Loucy (cell line): ENCODE results near the gene OR10G2.

Source experiments
- H2AFZ ChIP-seq: fragments of 200-600 bp; sonication (generic); 2 replicates; pipeline ENCODE4 v1.6.0; 2016; ENCODE audit warnings: antibody characterized with exemption, mild to moderate bottlenecking, low read length, moderate library complexity
- H3F3A ChIP-seq: fragments of 200-600 bp; 2 replicates; pipeline ENCODE4 v1.6.0; 2016; ENCODE audit warnings: antibody characterized with exemption, low read depth, mild to moderate bottlenecking
- H3K27me3 ChIP-seq: fragments of 200-600 bp; sonication (generic); 2 replicates; pipeline ENCODE4 v1.6.1; 2014; ENCODE audit warnings: low read length, mild to moderate bottlenecking; ENCODE audit not compliant: insufficient read depth, poor library complexity, severe bottlenecking
- H3K36me3 ChIP-seq: fragments of 200-600 bp; sonication (generic); 2 replicates; pipeline ENCODE4 v1.6.1; 2016; ENCODE audit warnings: low read length; ENCODE audit not compliant: insufficient read depth
- H3K4me1 ChIP-seq: fragments of 200-600 bp; sonication (generic); 2 replicates; pipeline ENCODE4 v1.5.1; 2014; ENCODE audit warnings: low read length, mild to moderate bottlenecking; ENCODE audit not compliant: insufficient read depth, poor library complexity, severe bottlenecking
- H3K4me2 ChIP-seq: fragments of 200-600 bp; sonication (generic); 2 replicates; pipeline ENCODE4 v1.6.0; 2014; ENCODE audit warnings: antibody characterized with exemption, low read length, low read depth, mild to moderate bottlenecking; ENCODE audit not compliant: poor library complexity, severe bottlenecking
- H3K4me3 ChIP-seq: fragments of 200-600 bp; sonication (generic); 2 replicates; pipeline ENCODE4 v1.5.1; 2014; ENCODE audit warnings: low read length, mild to moderate bottlenecking, mixed read lengths; ENCODE audit not compliant: poor library complexity, severe bottlenecking
- H3K79me2 ChIP-seq: fragments of 200-600 bp; sonication (generic); 2 replicates; pipeline ENCODE4 v1.6.1; 2014; ENCODE audit warnings: low read length; ENCODE audit not compliant: insufficient read depth
- H3K9ac ChIP-seq: fragments of 200-600 bp; sonication (generic); 2 replicates; pipeline ENCODE4 v1.6.0; 2014; ENCODE audit warnings: mild to moderate bottlenecking, low read depth, low read length, moderate library complexity; ENCODE audit not compliant: poor library complexity, severe bottlenecking
- H3K9me2 ChIP-seq: fragments of 200-600 bp; sonication (generic); replicated peaks from 2 replicates; pipeline ENCODE4 v1.6.1; 2016; ENCODE audit warnings: low read depth, low read length, mixed read lengths
- H3K9me3 ChIP-seq: fragments of 200-600 bp; sonication (generic); 2 replicates; pipeline ENCODE4 v1.6.1; 2014; ENCODE audit warnings: mild to moderate bottlenecking, antibody characterized with exemption, low read length, low read depth; ENCODE audit not compliant: insufficient read depth
- H4K20me1 ChIP-seq: fragments of 200-600 bp; sonication (generic); 2 replicates; pipeline ENCODE4 v1.6.0; 2014; ENCODE audit warnings: antibody characterized with exemption, low read length, mild to moderate bottlenecking; ENCODE audit not compliant: insufficient read depth, poor library complexity, severe bottlenecking
- EZH2phosphoT487 ChIP-seq: fragments of 200-600 bp; IDR thresholded peaks from 2 replicates; pipeline ENCODE4 v1.6.1; 2018; ENCODE audit warnings: antibody characterized with exemption, mild to moderate bottlenecking, moderate library complexity, borderline replicate concordance
- TF ChIP-seq, protein P1 (sequence below): fragments of 200-600 bp; sonication (generic); conservative IDR thresholded peaks from 2 replicates; pipeline ENCODE4 v1.5.1; 2014; ENCODE audit warnings: mild to moderate bottlenecking, antibody characterized with exemption, low read length

OR10G2 gene

GRCh38 chr14:21626491-21627230, 8.1 kb downstream of the OR10G2 start:
- no peak for TF ChIP-seq EZH2phosphoT487
- TF ChIP-seq, protein P1, sequence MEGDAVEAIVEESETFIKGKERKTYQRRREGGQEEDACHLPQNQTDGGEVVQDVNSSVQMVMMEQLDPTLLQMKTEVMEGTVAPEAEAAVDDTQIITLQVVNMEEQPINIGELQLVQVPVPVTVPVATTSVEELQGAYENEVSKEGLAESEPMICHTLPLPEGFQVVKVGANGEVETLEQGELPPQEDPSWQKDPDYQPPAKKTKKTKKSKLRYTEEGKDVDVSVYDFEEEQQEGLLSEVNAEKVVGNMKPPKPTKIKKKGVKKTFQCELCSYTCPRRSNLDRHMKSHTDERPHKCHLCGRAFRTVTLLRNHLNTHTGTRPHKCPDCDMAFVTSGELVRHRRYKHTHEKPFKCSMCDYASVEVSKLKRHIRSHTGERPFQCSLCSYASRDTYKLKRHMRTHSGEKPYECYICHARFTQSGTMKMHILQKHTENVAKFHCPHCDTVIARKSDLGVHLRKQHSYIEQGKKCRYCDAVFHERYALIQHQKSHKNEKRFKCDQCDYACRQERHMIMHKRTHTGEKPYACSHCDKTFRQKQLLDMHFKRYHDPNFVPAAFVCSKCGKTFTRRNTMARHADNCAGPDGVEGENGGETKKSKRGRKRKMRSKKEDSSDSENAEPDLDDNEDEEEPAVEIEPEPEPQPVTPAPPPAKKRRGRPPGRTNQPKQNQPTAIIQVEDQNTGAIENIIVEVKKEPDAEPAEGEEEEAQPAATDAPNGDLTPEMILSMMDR = no peak
- H3K4me2 ChIP-seq = no peak overlapping the region
- no peaks in the 10 kb centered on the region for H3K9me3 ChIP-seq
- H3K4me3 ChIP-seq = no peak overlapping the region
- no peaks in the 10 kb centered on the region for H3K27me3 ChIP-seq
- no peak overlapping the region for H3K9ac ChIP-seq
- no peak overlapping the region for H2AFZ ChIP-seq
- no peaks in the 10 kb centered on the region for H3K36me3 ChIP-seq
- no peaks in the 10 kb centered on the region for H4K20me1 ChIP-seq
- H3K79me2 ChIP-seq = no peaks in the 10 kb centered on the region
- H3K4me1 ChIP-seq = no peaks in the 10 kb centered on the region
- no peaks in the 10 kb centered on the region for H3F3A ChIP-seq
- H3K9me2 ChIP-seq = no peaks in the 10 kb centered on the region

GRCh38 chr14:21617614-21618013, 17.1 kb downstream of the OR10G2 start:
- TF ChIP-seq EZH2phosphoT487 = no peak
- TF ChIP-seq, protein P1 = no peak
- H3K9ac ChIP-seq = no peak overlapping the region
- no peak overlapping the region for H3K4me3 ChIP-seq
- no peaks in the 10 kb centered on the region for H4K20me1 ChIP-seq
- no peaks in the 10 kb centered on the region for H3K4me1 ChIP-seq
- H3K27me3 ChIP-seq = no peaks in the 10 kb centered on the region
- H2AFZ ChIP-seq = no peak overlapping the region
- no peaks in the 10 kb centered on the region for H3K79me2 ChIP-seq
- H3K4me2 ChIP-seq = no peak overlapping the region
- no peaks in the 10 kb centered on the region for H3K36me3 ChIP-seq
- H3K9me3 ChIP-seq = no peaks in the 10 kb centered on the region
- H3K9me2 ChIP-seq = no peaks in the 10 kb centered on the region
- H3F3A ChIP-seq = no peaks in the 10 kb centered on the region

- Histone ChIP-seq H3K4me2 (no peak overlapping the region), H3F3A (no peaks in the 10 kb centered on the region), H3K4me1 (no peaks in the 10 kb centered on the region), H3K9me3 (no peaks in the 10 kb centered on the region), H3K9ac (no peak overlapping the region), H3K79me2 (no peaks in the 10 kb centered on the region), H4K20me1 (no peaks in the 10 kb centered on the region), H3K27me3 (no peaks in the 10 kb centered on the region), H3K9me2 (no peaks in the 10 kb centered on the region), H3K36me3 (no peaks in the 10 kb centered on the region), H2AFZ (no peak overlapping the region), H3K4me3 (no peak overlapping the region)
- TF ChIP-seq, protein P1 = no peak
- TF ChIP-seq EZH2phosphoT487 = no peak
Observed at GRCh38 chr14:21614240-21614639, 20.5 kb downstream of the OR10G2 start.
